ENCODE data around the gene MGAT5B.

GRCh38 chr17:76866774-76867577 lies 1.2 kb upstream of the MGAT5B start:
- TF ChIP-seq CTCF (IDR thresholded peaks at IDR 0.05) (no peak), POLR2A (IDR thresholded peaks at IDR 0.05) (no peak)
